ENCODE results near the gene COL25A1. TPM values are rescaled to one million over a fixed set of nuclear protein-coding genes. Genes with fewer than 3 reads are reported as not detected.
"Not testable (repeated sequence)": the region's sequence is repeated elsewhere in the genome, so short reads cannot be mapped to it uniquely, and the experiment has no call there.

The COL25A1 gene
- total RNA-seq, 4 donors from 2014 or later: 2.5 TPM; not detected in 3

GRCh38 chr4:109111031-109111430 lies 191.4 kb downstream of the COL25A1 start:
- H3K4me1 ChIP-seq: no peaks in the 10 kb centered on the region
- H3K27me3 ChIP-seq: no peaks in the 10 kb centered on the region
- H3K9me3 ChIP-seq: no peaks in the 10 kb centered on the region
- TF ChIP-seq POLR2A (IDR thresholded peaks at IDR 0.05) (no peak), CTCF (IDR thresholded peaks at IDR 0.05) (no peak)
- H3K4me3 ChIP-seq: no peak overlapping the region
- H3K27ac ChIP-seq: no peak overlapping the region
- no peaks in the 10 kb centered on the region for H3K36me3 ChIP-seq
- no peak for DNase-seq

GRCh38 chr4:109108215-109108614 lies 194.2 kb downstream of the COL25A1 start:
- not testable (repeated sequence) for H3K36me3 ChIP-seq, H3K4me1 ChIP-seq, H3K27ac ChIP-seq, H3K9me3 ChIP-seq, DNase-seq, H3K4me3 ChIP-seq, H3K27me3 ChIP-seq

- no peaks in the 10 kb centered on the region for H3K4me1 ChIP-seq
- no peak for DNase-seq
- no peaks in the 10 kb centered on the region for H3K27me3 ChIP-seq
- H3K4me3 ChIP-seq: no peak overlapping the region
- no peaks in the 10 kb centered on the region for H3K9me3 ChIP-seq
- H3K27ac ChIP-seq: no peak overlapping the region
- H3K36me3 ChIP-seq: no peaks in the 10 kb centered on the region
- TF ChIP-seq POLR2A (IDR thresholded peaks at IDR 0.05) (no peak), CTCF (IDR thresholded peaks at IDR 0.05) (no peak)
These were observed 208.4 kb downstream of the COL25A1 start for GRCh38 chr4:109094056-109094455.

- Histone ChIP-seq H3K4me3 (no peak overlapping the region), H3K4me1 (no peaks in the 10 kb centered on the region), H3K27ac (no peak overlapping the region), H3K27me3 (no peaks in the 10 kb centered on the region), H3K9me3 (no peaks in the 10 kb centered on the region), H3K36me3 (no peaks in the 10 kb centered on the region)
- no peak for DNase-seq
- no peak for TF ChIP-seq POLR2A (IDR thresholded peaks at IDR 0.05)
- no peak for TF ChIP-seq CTCF (IDR thresholded peaks at IDR 0.05)
These were observed 210.6 kb downstream of the COL25A1 start for GRCh38 chr4:109091727-109092409.

- TF ChIP-seq CTCF (IDR thresholded peaks at IDR 0.05): no peak
- TF ChIP-seq POLR2A (IDR thresholded peaks at IDR 0.05): no peak
- Histone ChIP-seq H3K9me3 (no peaks in the 10 kb centered on the region), H3K27me3 (no peaks in the 10 kb centered on the region), H3K4me1 (no peaks in the 10 kb centered on the region), H3K27ac (no peak overlapping the region), H3K4me3 (no peak overlapping the region), H3K36me3 (no peaks in the 10 kb centered on the region)
- no peak for DNase-seq
These were observed 218.5 kb downstream of the COL25A1 start for GRCh38 chr4:109083911-109084310.

GRCh38 chr4:109079731-109080130 lies 222.7 kb downstream of the COL25A1 start:
- TF ChIP-seq CTCF (IDR thresholded peaks at IDR 0.05) (no peak), POLR2A (IDR thresholded peaks at IDR 0.05) (no peak)

More at GRCh38 chr4:109079731-109080130, 222.7 kb downstream of the COL25A1 start:
- Histone ChIP-seq H3K27me3 (no peaks in the 10 kb centered on the region), H3K9me3 (no peaks in the 10 kb centered on the region), H3K4me3 (no peak overlapping the region), H3K27ac (no peak overlapping the region), H3K36me3 (no peaks in the 10 kb centered on the region), H3K4me1 (no peaks in the 10 kb centered on the region)
- DNase-seq: no peak
